HEK293T (cell line): ENCODE measurements around the gene SOWAHD.
"Not testable (repeated sequence)": the region's sequence is repeated elsewhere in the genome, so short reads cannot be mapped to it uniquely, and the experiment has no call there.

Experiments used
- CTCF ChIA-PET: fragments of 350-600 bp; formaldehyde crosslinking; extraction: SDS; loops from one replicate; lab custom pipeline; 2021; ENCODE audit warnings: antibody characterized with exemption, inconsistent platforms; lab: Yijun Ruan, JAX
- POLR2A ChIA-PET: fragments of 350-600 bp; formaldehyde crosslinking; extraction: SDS; loops from one replicate; lab custom pipeline; 2020; ENCODE audit warnings: antibody characterized with exemption, inconsistent platforms; lab: Yijun Ruan, JAX
- DNase-seq: peaks from one replicate; pipeline ENCODE4 v3.0.0; 2012; ENCODE audit warnings: mixed read lengths; ENCODE audit errors: extremely low spot score
- ARNT ChIP-seq: fragments of 450-650 bp; IDR thresholded peaks from 2 replicates; pipeline ENCODE4 v1.6.1; 2017; ENCODE audit warnings: mild to moderate bottlenecking
- BHLHE40 ChIP-seq: fragments of 450-650 bp; IDR thresholded peaks from 2 replicates; pipeline ENCODE4 v1.6.1; 2016; ENCODE audit warnings: mild to moderate bottlenecking, moderate library complexity, borderline replicate concordance
- CTBP1 ChIP-seq: fragments of 450-650 bp; IDR thresholded peaks from 2 replicates; pipeline ENCODE4 v1.6.1; 2016; ENCODE audit warnings: borderline replicate concordance
- ELF4 ChIP-seq: fragments of 450-650 bp; IDR thresholded peaks from 2 replicates; pipeline ENCODE4 v1.6.1; 2017; ENCODE audit warnings: antibody characterized with exemption
- FOXA1 ChIP-seq: fragments of 450-650 bp; IDR thresholded peaks from 2 replicates; pipeline ENCODE4 v1.6.1; 2016; ENCODE audit warnings: mild to moderate bottlenecking
- FOXK2 ChIP-seq: fragments of 450-650 bp; IDR thresholded peaks from 2 replicates; pipeline ENCODE4 v1.6.1; 2016; ENCODE audit warnings: mild to moderate bottlenecking
- FOXM1 ChIP-seq: fragments of 450-650 bp; IDR thresholded peaks from 2 replicates; pipeline ENCODE4 v1.6.1; 2017; ENCODE audit warnings: mild to moderate bottlenecking, borderline replicate concordance
- HDGF ChIP-seq: fragments of 450-650 bp; IDR thresholded peaks from 2 replicates; pipeline ENCODE4 v1.6.1; 2017; ENCODE audit warnings: antibody characterized with exemption, borderline replicate concordance
- L3MBTL2 ChIP-seq: fragments of 450-650 bp; conservative IDR thresholded peaks from 2 replicates; pipeline ENCODE4 v1.6.1; 2016; ENCODE audit warnings: mild to moderate bottlenecking
- LEF1 ChIP-seq: fragments of 450-650 bp; IDR thresholded peaks from 2 replicates; pipeline ENCODE4 v1.6.1; 2017; ENCODE audit warnings: mild to moderate bottlenecking, borderline replicate concordance
- NFRKB ChIP-seq: fragments of 450-650 bp; IDR thresholded peaks from 2 replicates; pipeline ENCODE4 v1.6.1; 2016; ENCODE audit warnings: mild to moderate bottlenecking, moderate library complexity
- PKNOX1 ChIP-seq: fragments of 450-650 bp; IDR thresholded peaks from 2 replicates; pipeline ENCODE4 v1.6.1; 2016
- SP1 ChIP-seq: fragments of 450-650 bp; IDR thresholded peaks from 2 replicates; pipeline ENCODE4 v1.6.1; 2017
- SUZ12 ChIP-seq: fragments of 450-650 bp; IDR thresholded peaks from 2 replicates; pipeline ENCODE4 v1.6.1; 2016; ENCODE audit warnings: mild to moderate bottlenecking
- TARDBP ChIP-seq: fragments of 450-650 bp; IDR thresholded peaks from 2 replicates; pipeline ENCODE4 v1.6.1; 2016
- ZNF384 ChIP-seq: fragments of 450-650 bp; IDR thresholded peaks from 2 replicates; pipeline ENCODE4 v1.6.1; 2016

Gene SOWAHD

GRCh38 chrX:119745283-119745848 lies 13.0 kb upstream of the SOWAHD start:
- DNase-seq, result no peak
- CTCF ChIA-PET, result interaction anchor here (0.6 to 2.7 kb wide), 6 partner anchors 8 to 252 kb away, joined by 3 to 15 read pairs (median 5); no protein-coding TSS in a partner anchor
- POLR2A ChIA-PET, result interaction anchor here (0.8 to 1.3 kb wide), 4 partner anchors 15 to 79 kb away, joined by 3 to 6 read pairs (median 4); partner anchors contain the start of gene RPL39
- TF ChIP-seq HDGF (no peak), FOXA1 (no peak), NFRKB (no peak), L3MBTL2 (no peak), TARDBP (no peak), CTBP1 (no peak), SP1 (no peak), ELF4 (no peak), ZNF384 (no peak), LEF1 (no peak), ARNT (no peak), SUZ12 (no peak), PKNOX1 (no peak), BHLHE40 (no peak)

GRCh38 chrX:119750131-119750530 lies 8.3 kb upstream of the SOWAHD start:
- ChIA-PET POLR2A (interaction anchor here (0.8 kb wide), 1 partner anchor 30 kb away, joined by 3 read pairs; no protein-coding TSS in a partner anchor), CTCF (interaction anchor here (0.6 to 1.8 kb wide), 5 partner anchors 8 to 234 kb away, joined by 3 to 9 read pairs (median 5); partner anchors contain the start of gene SOWAHD)
- not testable (repeated sequence) for DNase-seq

GRCh38 chrX:119750751-119751150 lies 7.6 kb upstream of the SOWAHD start:
- CTCF ChIA-PET, result interaction anchor here (0.6 kb wide), 1 partner anchor 24 kb away, joined by 4 read pairs; no protein-coding TSS in a partner anchor
- DNase-seq, POLR2A ChIA-PET: not testable (repeated sequence)

DNA sequence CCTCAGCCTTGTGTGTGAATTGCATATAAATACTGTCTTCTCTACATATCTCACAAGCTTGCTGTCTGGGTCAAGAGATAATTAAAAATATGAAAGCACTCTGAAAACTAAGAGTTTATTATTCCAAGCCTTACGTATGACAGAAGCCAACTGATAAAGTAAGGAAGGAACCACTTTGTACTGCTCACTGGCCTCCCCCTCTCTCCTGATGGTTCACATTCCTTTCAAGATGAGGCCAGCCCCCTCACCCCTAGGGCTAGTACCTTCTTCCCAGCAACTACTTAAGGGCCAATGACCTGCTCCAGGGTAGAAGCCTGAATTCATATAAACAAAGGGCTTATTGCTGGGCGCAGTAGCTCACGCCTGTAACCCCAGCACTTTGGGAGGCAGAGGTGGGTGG lies 5.4 kb upstream of the SOWAHD start:
- POLR2A ChIA-PET, result no interaction called here
- no peak for TF ChIP-seq SUZ12
- CTCF ChIA-PET, result interaction anchor here (0.6 to 2.0 kb wide), 4 partner anchors 9 to 63 kb away, joined by 3 to 6 read pairs (median 4); no protein-coding TSS in a partner anchor
- no peak for DNase-seq

- DNase-seq, result peak; percentile 71
- no peak for TF ChIP-seq BHLHE40
- no peak for TF ChIP-seq L3MBTL2
- TF ChIP-seq NFRKB, result no peak
- TF ChIP-seq ZNF384, result peak; percentile 88
- no peak for TF ChIP-seq ARNT
- POLR2A ChIA-PET, result no interaction called here
- CTCF ChIA-PET, result interaction anchor here (0.6 to 2.0 kb wide), 4 partner anchors 9 to 63 kb away, joined by 3 to 6 read pairs (median 4); no protein-coding TSS in a partner anchor
Observed at GRCh38 chrX:119753639-119754257, 4.6 kb upstream of the SOWAHD start.

DNA sequence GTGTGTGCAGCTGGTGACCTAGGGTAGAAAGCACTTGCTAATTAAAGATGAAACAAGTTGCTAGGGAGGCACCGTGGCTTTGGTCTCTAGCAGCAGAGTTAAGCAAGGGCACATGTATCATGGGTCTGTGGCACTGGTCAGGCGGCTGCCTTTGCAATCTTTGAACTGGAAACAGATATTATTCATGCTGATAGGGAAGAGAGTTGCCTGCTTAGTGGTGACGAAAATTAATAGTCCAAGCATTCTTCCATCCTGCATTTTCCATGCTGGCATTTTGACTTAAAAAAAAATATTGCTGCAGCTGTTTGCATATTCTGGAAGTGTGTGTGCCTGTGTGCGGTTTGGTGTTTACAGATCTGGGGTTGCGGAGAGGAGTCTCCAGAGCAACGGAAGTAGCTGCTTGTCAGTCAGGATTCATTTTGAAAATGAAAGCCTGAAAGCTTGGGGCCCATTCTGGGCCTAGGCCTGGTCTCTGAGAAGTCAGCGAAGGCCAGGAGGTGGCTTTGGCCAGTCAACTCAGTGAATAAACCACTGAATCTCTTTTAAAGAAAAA lies 2.3 kb upstream of the SOWAHD start:
- ChIA-PET CTCF (interaction anchor here (0.8 to 1.4 kb wide), 3 partner anchors 11 to 412 kb away, joined by 3 to 9 read pairs (median 3); no protein-coding TSS in a partner anchor), POLR2A (interaction anchor here (3.2 kb wide), 1 partner anchor 35 kb away, joined by 28 read pairs; the partner anchor contains the start of gene RPL39)
- no peak for DNase-seq
- no peak for TF ChIP-seq SP1
- TF ChIP-seq BHLHE40, result no peak
- no peak for TF ChIP-seq ELF4
- no peak for TF ChIP-seq HDGF
- no peak for TF ChIP-seq TARDBP
- TF ChIP-seq CTBP1, result no peak
- no peak for TF ChIP-seq NFRKB
- TF ChIP-seq L3MBTL2, result no peak

DNA sequence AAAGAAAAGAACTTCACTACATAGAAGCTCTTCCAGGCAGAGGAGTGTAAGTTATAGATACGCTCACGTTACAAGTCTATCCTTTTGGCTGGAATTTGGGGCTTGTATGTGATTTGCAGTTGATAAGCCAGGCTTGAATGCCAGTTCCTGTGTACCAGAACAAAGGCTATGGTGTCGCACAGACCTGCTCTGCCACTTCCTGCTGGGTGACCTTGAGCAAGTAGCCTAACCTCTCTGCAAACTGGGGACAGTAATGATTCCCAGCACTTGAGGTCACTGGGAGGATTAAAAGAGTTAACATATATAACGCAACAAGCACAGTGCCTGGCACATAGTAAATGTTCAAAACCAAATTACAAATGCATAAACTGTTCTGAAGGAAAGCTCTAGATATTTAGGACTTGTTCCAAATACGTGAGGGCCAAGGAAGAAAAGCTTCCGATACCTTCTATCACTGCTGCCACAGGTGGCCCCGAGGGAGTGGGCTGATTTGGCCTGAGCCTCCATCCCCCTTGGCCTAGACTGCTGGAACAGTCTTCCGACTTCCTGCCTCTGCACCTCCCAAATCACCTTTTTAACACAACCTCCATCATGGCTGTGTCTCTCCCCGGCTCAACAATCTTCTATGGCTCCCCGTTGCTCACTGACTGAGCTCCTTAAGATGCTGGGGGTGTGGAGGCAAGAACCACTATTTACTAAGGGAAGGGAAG lies 1.3 kb upstream of the SOWAHD start:
- no peak for DNase-seq
- POLR2A ChIA-PET, result interaction anchor here (0.9 to 3.2 kb wide), 4 partner anchors 34 to 151 kb away, joined by 3 to 28 read pairs (median 5); partner anchors contain the start of genes NKRF, RPL39 and SEPTIN6

More for the DNA sequence above, 1.3 kb upstream of the SOWAHD start:
- CTCF ChIA-PET, result interaction anchor here (0.6 to 1.4 kb wide), 6 partner anchors 12 to 463 kb away, joined by 3 to 9 read pairs (median 5); no protein-coding TSS in a partner anchor
- TF ChIP-seq ZNF384 (no peak), LEF1 (no peak), SP1 (no peak), PKNOX1 (no peak), CTBP1 (no peak), FOXM1 (no peak), ELF4 (no peak), HDGF (no peak), ARNT (no peak), FOXK2 (no peak), BHLHE40 (no peak), TARDBP (no peak), SUZ12 (no peak)
